ENCODE results near the gene TRMT5.

TRMT5 gene, protein sequence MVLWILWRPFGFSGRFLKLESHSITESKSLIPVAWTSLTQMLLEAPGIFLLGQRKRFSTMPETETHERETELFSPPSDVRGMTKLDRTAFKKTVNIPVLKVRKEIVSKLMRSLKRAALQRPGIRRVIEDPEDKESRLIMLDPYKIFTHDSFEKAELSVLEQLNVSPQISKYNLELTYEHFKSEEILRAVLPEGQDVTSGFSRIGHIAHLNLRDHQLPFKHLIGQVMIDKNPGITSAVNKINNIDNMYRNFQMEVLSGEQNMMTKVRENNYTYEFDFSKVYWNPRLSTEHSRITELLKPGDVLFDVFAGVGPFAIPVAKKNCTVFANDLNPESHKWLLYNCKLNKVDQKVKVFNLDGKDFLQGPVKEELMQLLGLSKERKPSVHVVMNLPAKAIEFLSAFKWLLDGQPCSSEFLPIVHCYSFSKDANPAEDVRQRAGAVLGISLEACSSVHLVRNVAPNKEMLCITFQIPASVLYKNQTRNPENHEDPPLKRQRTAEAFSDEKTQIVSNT

GRCh38 chr14:60980811-60981632, at the start of gene TRMT5, which contains the start of gene SLC38A6:
TRMT5 (minus strand) TSS chr14:60981079; CDS start chr14:60980973, 106 bp downstream.
SLC38A6 (plus strand) TSS chr14:60981245; CDS start chr14:60981278, 33 bp downstream.
- DNase-seq: peak; percentile 99

GRCh38 chr14:61026526-61026925, 45.6 kb upstream of the TRMT5 start:
- DNase-seq: no peak

GRCh38 chr14:61025251-61026223, 44.7 kb upstream of the TRMT5 start:
- peak; percentile 89 for DNase-seq

DNA sequence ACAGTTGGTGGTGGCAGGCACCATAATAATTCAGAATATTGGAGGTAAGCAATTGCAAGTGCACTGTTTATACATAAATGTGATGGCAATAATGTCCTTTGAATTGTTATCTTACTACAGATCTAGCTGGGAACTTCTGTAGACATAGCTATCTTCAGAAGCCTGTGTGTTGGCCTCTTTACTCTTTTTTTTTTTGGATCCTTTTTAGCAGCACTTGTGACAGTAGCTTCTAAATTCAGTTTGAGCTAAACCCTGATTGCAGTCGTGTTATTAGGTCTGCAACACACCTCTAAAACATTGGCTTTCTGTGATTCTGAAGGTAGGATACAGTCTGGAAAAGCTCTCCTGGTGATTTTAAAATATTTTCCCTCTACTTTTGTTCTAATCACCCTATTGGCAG, 38.7 kb upstream of the TRMT5 start:
- DNase-seq: no peak

DNA sequence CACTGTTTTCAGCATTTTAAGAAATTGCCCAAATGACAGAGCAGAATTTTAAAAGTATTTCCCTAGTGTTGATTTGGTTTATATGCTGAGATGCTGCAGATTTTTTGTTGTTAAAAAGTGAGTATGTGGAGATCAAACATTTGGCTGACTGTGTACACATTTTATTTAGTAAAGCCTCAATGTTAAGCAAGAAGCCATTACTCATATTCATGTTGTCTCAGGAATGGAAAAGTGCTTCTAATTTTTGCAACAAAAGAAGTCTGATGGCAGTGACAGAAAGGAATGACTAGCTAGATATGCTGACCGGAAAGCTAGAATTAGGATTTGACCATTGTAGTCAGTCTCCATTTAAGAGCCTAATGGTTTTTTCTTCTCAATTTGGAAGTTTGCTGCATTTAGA, 22.7 kb upstream of the TRMT5 start:
- no peak for DNase-seq

GRCh38 chr14:60999536-60999935, 18.7 kb upstream of the TRMT5 start:
- no peak for DNase-seq

DNA sequence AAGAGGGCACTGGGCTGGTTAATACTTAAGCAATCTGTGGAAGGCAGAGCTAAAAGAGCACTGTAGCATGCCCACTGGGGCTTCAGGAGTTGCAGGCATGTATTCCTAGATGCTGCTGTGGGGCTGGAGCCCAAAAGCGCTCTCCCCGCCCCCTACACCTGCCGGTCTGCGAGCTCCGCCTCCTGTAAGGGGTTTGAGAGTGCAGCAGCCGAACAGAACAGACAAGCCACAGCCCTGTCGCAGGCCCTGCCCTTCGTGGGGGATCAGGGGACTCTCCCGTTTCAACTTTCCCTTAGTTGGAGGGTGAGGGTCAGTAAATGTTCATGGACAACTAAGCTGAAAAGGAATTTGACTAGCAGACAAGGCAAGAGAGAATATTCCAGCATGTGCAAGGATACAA, 17.7 kb upstream of the TRMT5 start:
- no peak for DNase-seq

- DNase-seq: no peak
Observed at GRCh38 chr14:60989599-60989998, 8.7 kb upstream of the TRMT5 start.

- no peak for DNase-seq
Observed at GRCh38 chr14:60986500-60986899, 5.6 kb upstream of the TRMT5 start.

DNA sequence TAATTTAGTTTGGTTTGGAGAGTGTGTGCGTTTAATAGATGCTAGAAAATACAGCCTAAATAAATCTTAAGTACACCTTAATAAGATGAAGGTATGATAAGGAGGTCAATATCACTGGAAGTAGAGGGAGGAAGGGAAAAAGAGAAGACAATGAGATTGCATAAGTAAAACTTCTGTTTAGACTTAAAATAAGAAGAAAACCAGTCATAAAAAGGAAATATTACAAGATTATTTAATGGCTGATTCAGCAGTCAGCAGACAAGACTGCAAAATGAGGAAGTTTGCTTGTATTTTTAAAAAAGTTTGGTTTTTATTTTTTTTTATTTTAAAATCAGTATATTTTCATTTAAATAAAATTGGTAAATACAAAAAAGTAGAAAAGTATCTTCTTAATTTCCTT, 3.3 kb upstream of the TRMT5 start:
- no peak for DNase-seq

- DNase-seq: peak; percentile 15
Observed at GRCh38 chr14:60981633-60982455, 965 bp upstream of the TRMT5 start.

DNA sequence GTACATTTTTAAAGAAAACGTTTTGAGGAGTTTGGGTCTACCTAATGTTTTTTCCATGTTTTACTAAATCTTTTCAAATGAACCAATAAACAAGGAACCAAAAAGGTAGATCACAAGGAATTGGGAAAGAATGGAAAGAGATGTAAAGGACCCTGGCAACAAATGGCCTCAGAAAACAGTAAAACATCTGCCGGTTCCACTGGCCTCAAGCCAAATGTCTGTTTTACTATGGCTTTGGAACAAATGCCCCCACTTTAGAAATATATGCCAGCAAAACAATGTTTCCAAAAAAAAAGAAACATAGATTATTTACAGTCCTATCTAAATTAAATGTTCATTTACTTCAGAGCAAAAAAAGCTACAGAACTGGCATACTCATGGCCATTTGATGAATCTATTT, 3.0 kb downstream of the TRMT5 start:
- peak; percentile 60 for DNase-seq

DNA sequence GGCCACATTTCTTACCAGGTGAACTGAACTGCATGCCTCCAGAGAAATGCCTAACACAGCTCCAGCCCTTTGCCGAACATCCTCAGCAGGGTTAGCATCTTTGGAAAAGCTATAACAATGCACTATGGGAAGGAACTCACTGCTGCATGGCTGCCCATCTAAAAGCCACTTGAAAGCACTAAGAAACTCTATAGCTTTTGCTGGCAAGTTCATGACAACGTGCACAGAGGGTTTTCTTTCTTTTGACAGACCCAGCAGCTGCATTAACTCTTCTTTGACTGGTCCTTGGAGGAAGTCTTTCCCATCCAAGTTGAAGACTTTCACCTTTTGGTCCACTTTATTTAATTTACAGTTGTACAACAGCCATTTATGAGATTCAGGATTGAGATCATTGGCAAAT, 5.3 kb downstream of the TRMT5 start:
- DNase-seq: no peak

DNA sequence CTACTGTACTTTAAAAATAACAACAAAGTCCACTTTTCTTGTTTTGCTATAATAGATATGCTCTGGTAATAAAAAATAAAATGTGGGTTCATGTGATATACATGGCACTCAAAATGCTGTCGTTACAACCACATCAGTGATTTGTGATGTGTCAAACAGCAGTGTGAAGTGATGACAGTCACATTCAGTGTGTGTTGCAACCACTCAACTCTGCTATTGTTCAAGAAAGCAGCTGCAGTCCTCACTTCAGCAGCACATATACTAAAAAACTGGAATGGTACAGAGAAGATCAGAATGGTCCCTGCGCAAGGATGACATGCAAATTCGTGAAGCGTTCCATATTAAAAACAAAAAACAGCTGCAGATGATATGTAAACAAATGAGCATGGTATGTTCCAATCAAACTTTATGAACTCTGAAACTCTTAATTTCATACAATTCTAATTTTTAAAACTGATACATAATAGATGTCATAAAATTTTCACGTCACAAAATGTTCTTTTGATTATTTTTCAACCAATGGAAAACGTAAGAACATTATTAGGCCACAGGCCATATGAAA, 6.7 kb downstream of the TRMT5 start:
- DNase-seq: peak; percentile 12

DNA sequence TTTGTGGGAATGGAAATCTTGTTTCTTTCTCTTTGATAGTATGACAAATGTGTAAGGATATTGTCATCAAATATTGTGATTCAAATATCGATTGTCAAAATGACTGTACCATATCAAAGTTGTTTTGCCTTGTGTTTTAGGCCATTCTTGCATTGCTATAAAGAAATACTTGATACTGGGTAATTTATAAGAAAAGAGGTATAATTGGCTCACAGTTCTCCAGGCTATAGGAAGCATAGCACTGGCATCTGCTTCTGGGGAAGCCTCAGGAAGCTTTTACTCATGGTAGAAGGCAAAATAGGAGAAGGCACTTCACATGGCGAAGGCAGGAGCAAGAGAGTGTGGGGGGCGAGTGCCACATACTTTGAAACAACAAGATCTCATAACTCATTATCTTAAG, 7.8 kb downstream of the TRMT5 start:
- no peak for DNase-seq

DNA sequence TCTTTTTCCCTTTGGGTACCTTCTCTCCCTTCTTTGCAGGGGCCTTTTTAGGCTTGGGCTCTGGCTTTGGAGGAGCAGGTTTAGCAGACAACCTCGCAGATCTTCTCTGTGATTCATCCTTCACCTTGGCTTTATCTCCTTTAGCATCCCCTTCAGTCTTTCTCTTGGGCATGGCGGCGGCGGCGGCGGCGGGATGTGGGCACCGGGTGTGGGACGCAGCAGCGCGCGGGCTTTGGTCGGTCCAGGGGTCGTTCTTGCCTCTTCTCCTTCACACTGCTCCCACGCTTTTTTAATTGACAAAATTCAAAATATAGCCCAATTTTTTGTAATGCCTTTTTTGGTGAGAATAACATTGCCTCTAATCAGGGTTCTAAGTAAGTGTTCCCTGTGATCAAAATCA, 8.6 kb downstream of the TRMT5 start:
- DNase-seq: no peak

- no peak for DNase-seq
Observed at GRCh38 chr14:60971271-60971670, 9.6 kb downstream of the TRMT5 start.

GRCh38 chr14:60970146-60970545, 10.7 kb downstream of the TRMT5 start:
- no peak for DNase-seq

GRCh38 chr14:60968671-60969070, 12.2 kb downstream of the TRMT5 start:
- DNase-seq: no peak

- DNase-seq: no peak
Observed at GRCh38 chr14:60968099-60968498, 12.8 kb downstream of the TRMT5 start.

- DNase-seq: no peak
Observed at GRCh38 chr14:60965402-60965801, 15.5 kb downstream of the TRMT5 start.
